Stimulated activated naive B cell treated with anti-CD40 and anti-IgM and Interleukin-4, amounts not matched to agents 10 μg/mL and 1 μg/mL and 100 μg/mL, for 72 hours (primary cell): ENCODE results near the gene PLXNA2.
A peak's percentile ranks its signal among the peaks of the same experiment; 100 is the strongest.

ENCODE experiments used
- ATAC-seq, 2 donors: fragments of 150-1000 bp; cut with Tn5 transposase; replicated peaks; 2 replicates each; pipeline ENCODE4 v1.10.0; 2021; ENCODE audit warnings: moderate library complexity in 1 of 2
- DNase-seq: peaks from one replicate; pipeline ENCODE4 v3.0.0; 2021
- H3K27ac Mint-ChIP-seq: one replicate; pipeline ENCODE4 v1.8.0; 2022; ENCODE audit warnings: mild to moderate bottlenecking, mixed read lengths
- H3K27me3 Mint-ChIP-seq, 2 donors: one replicate each; pipeline ENCODE4 v1.8.0; 2022; ENCODE audit warnings: mixed read lengths in 2 of 2
- H3K36me3 Mint-ChIP-seq, 2 donors: one replicate each; pipeline ENCODE4 v1.8.0; 2022; ENCODE audit warnings: mixed read lengths in 2 of 2, mild to moderate bottlenecking in 1 of 2
- H3K4me1 Mint-ChIP-seq, 2 donors: one replicate each; pipeline ENCODE4 v1.8.0; 2022; ENCODE audit warnings: mixed read lengths in 2 of 2, mild to moderate bottlenecking in 1 of 2
- H3K4me3 Mint-ChIP-seq, 2 donors: one replicate each; pipeline ENCODE4 v1.8.0; 2022; ENCODE audit warnings: mild to moderate bottlenecking in 2 of 2, mixed read lengths in 2 of 2, moderate library complexity in 1 of 2
- H3K9me3 Mint-ChIP-seq, 2 donors: one replicate each; pipeline ENCODE4 v1.8.0; 2022; ENCODE audit warnings: mixed read lengths in 2 of 2, mild to moderate bottlenecking in 1 of 2

PLXNA2 gene

DNA sequence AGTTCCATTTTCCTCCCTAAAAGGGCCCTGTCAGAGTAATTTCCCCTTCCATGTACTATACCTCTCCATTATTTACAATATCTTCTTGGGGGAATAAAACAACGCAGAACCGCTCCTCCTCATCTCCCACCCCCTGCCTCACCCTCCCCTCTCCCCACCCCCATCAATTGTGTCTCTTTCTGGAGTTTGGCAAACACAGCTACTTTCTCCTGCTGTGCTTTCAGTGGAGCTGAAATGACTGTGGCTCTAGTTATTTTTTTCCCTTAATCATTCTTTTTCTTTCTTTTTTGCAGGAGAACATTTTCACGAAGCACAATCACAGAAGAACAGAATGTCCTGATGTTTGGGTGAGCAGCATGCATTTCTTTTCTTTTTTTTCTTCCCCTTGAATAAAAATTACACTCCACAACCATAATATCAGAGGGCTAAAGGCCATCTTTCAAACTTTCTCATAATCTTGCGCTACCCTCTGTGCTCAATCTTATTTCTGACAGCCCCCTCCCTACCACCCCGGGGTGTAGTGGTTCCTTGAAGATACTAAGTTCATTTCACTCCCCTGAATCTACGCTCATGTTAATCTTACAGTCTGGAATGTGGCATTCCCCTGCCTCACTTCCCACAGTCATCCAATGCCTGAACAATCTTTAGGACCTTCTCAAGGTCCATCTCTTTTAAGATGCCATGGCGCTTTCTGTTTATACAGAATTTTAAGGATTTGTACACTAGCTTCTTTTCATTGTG is 8.8 kb upstream of the PLXNA2 start:
- Mint-ChIP-seq H3K4me1 (no peaks in the 10 kb centered on the region), H3K9me3 (no peaks in the 10 kb centered on the region), H3K27ac (no peak overlapping the region), H3K4me3 (no peak overlapping the region), H3K27me3 (peaks cover 47 to 53% of the 10 kb centered on the region in 2 donors), H3K36me3 (no peaks in the 10 kb centered on the region)
- ATAC-seq (no peak), DNase-seq (no peak)

DNA sequence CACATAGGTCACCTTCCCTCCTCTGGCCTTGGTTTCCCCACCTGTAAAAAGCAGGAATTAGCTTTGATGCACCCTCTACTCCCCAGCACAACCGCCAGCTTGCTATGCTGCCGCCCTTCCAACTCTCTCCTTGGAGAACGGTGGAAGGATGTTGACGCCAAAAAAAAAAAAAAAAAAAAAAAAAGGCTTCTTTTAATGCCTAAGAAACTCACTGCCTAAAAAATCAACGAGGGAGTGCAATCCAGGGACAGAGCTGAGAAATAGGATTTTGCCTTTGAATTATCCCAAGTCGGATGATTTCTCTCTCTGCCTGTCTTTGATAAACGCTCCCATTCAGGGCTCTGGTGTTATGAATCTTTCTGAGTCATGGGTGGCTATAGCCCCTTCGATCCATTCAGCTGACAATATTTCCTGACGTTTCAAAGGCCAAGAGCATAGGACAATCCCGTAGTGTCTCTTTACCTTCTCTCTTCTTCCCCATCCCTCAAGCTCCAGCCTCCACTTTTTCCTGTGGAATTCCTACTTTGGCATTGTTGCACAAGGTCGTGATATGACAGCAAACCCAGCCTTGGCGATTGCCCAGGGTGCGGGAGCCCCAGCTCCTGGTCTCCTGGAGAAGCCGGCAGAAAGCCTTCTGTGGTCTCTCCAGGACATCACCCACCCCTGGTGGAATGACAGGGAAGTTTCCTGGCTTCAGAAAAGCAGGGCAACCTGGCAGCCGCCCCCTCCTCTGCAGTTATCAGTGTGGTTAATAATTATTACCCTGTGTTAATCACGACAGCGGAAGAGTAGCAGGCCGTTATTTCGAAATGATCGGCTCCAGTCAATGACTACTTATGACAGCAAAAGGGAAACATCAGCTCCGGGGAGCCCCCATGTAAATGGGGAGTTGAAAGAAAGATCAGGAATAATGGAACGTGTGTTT is 8.0 kb upstream of the PLXNA2 start:
- Mint-ChIP-seq H3K27me3 (peaks cover 39 to 46% of the 10 kb centered on the region in 2 donors), H3K4me3 (no peak overlapping the region), H3K27ac (no peak overlapping the region), H3K36me3 (no peaks in the 10 kb centered on the region), H3K4me1 (no peaks in the 10 kb centered on the region), H3K9me3 (no peaks in the 10 kb centered on the region)
- ATAC-seq = no peak
- no peak for DNase-seq

DNA sequence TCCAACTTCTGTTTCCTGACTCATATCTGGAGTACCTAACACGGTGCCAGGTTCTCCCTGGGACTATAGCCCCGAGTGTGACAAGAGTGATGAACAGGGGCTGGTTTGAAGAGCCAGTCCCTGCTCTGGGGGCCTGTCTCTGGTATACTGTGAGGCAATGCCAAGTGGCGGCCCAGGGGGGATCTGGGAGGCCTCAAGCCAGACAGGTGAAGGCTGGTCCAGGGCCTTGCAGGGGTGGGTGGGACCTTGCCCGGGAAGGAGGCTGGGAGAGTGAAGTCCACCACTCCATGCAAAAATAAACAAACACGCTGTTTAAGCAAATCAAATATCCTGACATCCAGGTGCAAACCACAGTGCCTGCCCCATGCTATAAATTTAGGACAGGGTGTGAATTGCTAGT is 6.8 kb upstream of the PLXNA2 start:
- ATAC-seq (no peak), DNase-seq (no peak)
- Mint-ChIP-seq H3K9me3 (no peaks in the 10 kb centered on the region), H3K27ac (no peak overlapping the region), H3K4me1 (no peaks in the 10 kb centered on the region), H3K36me3 (no peaks in the 10 kb centered on the region), H3K4me3 (no peak overlapping the region), H3K27me3 (peaks cover 28 to 35% of the 10 kb centered on the region in 2 donors)

DNA sequence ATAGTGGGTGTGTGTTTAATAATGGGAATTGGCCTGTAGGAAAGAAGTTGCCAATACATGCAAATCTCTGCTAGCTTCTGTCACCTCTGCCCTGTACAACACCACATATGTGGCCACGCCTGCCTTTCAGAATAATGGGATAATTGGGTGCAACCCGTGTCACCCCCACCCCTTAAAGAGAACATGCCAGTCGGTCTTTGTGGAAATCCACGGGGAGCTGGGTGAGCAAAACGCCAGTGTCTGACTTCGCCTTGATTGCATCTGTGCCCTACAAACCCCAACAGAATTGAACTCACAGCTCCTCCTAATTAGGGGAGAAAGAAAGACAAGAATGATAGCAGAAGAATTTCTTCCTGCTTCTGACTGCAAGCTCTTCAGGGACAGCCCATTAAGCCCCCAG is 6.4 kb upstream of the PLXNA2 start:
- Mint-ChIP-seq H3K4me1 (no peaks in the 10 kb centered on the region), H3K27ac (no peak overlapping the region), H3K27me3 (peaks cover 28 to 31% of the 10 kb centered on the region in 2 donors), H3K36me3 (no peaks in the 10 kb centered on the region), H3K9me3 (no peaks in the 10 kb centered on the region), H3K4me3 (no peak overlapping the region)
- DNase-seq (no peak), ATAC-seq (no peak)

DNA sequence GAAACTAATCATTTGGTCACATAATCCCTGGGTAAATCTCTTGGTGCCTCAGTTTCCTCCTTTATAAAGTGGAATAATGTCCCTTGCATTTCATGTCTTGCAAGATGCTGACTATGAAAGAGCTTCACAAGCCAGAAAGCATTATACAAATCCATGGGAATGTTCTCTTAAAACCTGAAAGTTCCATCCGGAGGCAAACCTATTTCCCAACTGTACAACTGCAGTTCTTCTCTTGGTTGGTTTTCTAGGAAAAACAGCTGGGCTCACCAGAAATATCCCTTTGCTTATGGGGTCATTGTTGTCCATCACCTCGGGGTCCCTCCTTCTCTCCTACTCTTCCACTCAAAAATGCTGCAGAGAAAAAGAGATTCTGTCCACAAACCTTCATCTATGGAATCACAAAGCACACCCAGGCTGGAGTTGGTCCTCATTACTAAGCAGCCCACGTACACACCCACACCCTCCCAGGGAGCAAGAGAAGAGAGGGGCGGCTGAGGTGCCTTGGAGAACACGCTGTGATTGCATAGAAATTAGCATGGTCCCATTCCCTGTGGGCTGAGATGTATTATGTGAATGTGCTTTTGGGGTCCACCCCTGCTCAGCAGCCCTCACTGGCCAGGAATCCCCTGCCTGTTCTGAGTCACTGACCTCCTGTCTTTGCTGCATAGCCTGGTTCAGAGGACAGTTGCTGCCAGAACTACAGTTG is 5.0 kb upstream of the PLXNA2 start:
- no peaks in the 10 kb centered on the region for H3K36me3 Mint-ChIP-seq
- H3K4me1 Mint-ChIP-seq = peaks cover 5 to 15% of the 10 kb centered on the region in 2 donors
- peaks cover 23 to 24% of the 10 kb centered on the region in 2 donors for H3K27me3 Mint-ChIP-seq
- no peak overlapping the region for H3K4me3 Mint-ChIP-seq
- ATAC-seq = no peak
- DNase-seq = no peak
- H3K9me3 Mint-ChIP-seq = no peaks in the 10 kb centered on the region
- H3K27ac Mint-ChIP-seq = no peak overlapping the region

DNA sequence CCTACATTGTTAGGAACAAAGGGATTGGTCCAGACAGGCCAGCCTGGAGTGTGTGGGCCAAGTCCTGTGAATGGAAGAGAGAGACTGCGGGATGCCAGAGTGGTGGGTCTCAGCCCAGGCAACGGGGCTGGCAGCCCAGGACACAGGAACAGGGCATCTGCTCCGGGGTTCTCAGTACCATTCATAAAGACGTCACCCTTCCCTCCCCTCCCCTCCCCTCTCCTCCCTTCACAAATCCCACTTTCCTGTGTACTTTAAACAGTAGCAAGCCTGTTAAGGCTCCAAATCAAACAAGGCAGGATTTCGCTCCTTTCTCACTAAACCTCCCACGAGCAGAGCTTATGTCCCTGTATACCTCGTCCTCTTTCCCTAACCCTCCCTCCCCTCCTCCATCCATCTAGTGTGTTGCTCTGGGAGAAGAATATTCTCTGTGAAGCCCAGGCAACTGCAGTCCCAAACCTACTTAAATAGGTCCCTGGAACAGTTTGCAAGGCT is 4.2 kb upstream of the PLXNA2 start:
- H3K4me3 Mint-ChIP-seq = no peak overlapping the region
- no peak for ATAC-seq
- no peaks in the 10 kb centered on the region for H3K36me3 Mint-ChIP-seq
- H3K27ac Mint-ChIP-seq = no peak overlapping the region
- H3K4me1 Mint-ChIP-seq = peaks cover 5 to 19% of the 10 kb centered on the region in 2 donors
- DNase-seq = no peak
- no peaks in the 10 kb centered on the region for H3K9me3 Mint-ChIP-seq
- H3K27me3 Mint-ChIP-seq = peaks cover 19% of the 10 kb centered on the region in 2 donors

DNA sequence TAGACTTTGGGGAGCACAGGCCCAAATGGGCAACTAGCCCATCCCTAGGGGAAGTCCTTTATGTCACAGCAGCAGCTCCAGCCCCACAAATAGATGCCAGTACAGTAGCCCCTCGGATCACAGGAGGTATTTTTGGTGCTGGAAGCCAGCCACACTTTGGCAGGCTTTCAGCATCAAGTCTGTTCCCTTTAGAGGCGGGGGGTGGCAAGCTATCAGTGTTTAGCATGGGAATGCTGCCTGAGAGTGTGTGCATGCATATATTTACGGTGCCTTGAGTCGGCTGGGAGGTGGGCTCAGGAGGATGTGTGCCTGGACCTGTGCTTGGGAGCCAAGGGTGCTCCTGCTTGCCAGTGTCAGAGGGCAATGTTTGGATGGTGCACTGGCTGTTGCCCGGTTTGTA is 3.5 kb upstream of the PLXNA2 start:
- peaks cover 17 to 19% of the 10 kb centered on the region in 2 donors for H3K27me3 Mint-ChIP-seq
- no peaks in the 10 kb centered on the region for H3K36me3 Mint-ChIP-seq
- no peak overlapping the region for H3K27ac Mint-ChIP-seq
- ATAC-seq (no peak), DNase-seq (no peak)
- no peak overlapping the region for H3K4me3 Mint-ChIP-seq
- peaks cover 7 to 19% of the 10 kb centered on the region in 2 donors for H3K4me1 Mint-ChIP-seq
- no peaks in the 10 kb centered on the region for H3K9me3 Mint-ChIP-seq

DNA sequence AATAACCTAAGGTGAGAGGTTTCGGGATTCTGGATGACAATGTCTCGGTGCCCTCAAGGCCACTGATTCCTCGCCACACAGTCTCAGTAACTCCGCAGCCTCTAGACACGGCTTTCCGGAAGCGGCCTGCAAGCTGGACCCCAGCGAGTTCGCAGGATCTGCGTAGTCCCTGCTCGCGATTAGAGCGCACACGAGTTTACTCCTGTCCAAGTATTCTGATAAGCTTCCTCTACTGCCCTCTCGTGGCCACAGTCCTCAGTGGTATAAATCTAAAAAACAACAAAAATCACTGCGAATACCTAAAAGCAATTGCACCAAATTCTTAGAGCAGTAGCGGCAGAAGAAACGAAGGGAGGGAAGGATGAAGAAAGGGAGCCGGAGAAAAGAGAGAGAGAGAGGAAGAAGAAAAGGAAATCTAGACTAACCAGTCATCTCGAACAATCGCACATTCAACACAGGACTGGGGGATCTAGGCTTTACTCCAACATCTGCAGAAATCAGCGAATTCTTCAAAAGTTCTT is 1.1 kb upstream of the PLXNA2 start:
- H3K27me3 Mint-ChIP-seq = peaks cover 18 to 27% of the 10 kb centered on the region in 2 donors
- ATAC-seq = peak; percentile 79 to 81
- H3K36me3 Mint-ChIP-seq = no peaks in the 10 kb centered on the region
- H3K9me3 Mint-ChIP-seq = no peaks in the 10 kb centered on the region
- H3K4me1 Mint-ChIP-seq = peaks cover 7 to 19% of the 10 kb centered on the region in 2 donors
- H3K27ac Mint-ChIP-seq = no peak overlapping the region
- peak; percentile 65 for DNase-seq
- H3K4me3 Mint-ChIP-seq = peak overlapping the region; percentile 86 to 92

DNA sequence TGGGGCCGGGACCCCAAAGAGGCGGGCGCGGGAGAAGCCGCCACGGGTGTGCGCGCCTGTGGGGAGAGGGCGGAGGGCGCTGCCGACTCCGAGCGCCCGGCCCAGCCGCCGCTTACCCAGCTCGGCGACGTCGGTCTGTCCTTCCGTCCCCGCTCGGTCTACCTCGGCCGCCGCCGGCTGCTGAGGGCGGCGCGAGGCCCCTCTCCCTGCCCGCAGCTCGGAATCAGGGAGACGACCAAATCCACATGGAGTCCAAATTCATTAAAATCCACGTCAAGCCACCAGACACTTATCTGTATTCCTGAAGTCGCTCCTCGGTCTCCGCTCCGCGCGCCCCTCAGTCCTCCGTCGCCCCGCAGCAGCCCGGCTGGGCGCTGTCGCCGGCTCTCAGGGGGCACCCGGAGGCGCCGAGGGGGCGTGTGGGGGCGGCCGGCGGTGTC is 637 bp downstream of the PLXNA2 start:
- Mint-ChIP-seq H3K27me3 (peaks cover 15 to 25% of the 10 kb centered on the region in 2 donors), H3K4me3 (peak overlapping the region; percentile 86 to 92), H3K4me1 (peaks cover 7 to 25% of the 10 kb centered on the region in 2 donors), H3K9me3 (no peaks in the 10 kb centered on the region), H3K36me3 (no peaks in the 10 kb centered on the region), H3K27ac (no peak overlapping the region)
- DNase-seq (no peak), ATAC-seq (peak in 1 of 2 donors; percentile 13)

DNA sequence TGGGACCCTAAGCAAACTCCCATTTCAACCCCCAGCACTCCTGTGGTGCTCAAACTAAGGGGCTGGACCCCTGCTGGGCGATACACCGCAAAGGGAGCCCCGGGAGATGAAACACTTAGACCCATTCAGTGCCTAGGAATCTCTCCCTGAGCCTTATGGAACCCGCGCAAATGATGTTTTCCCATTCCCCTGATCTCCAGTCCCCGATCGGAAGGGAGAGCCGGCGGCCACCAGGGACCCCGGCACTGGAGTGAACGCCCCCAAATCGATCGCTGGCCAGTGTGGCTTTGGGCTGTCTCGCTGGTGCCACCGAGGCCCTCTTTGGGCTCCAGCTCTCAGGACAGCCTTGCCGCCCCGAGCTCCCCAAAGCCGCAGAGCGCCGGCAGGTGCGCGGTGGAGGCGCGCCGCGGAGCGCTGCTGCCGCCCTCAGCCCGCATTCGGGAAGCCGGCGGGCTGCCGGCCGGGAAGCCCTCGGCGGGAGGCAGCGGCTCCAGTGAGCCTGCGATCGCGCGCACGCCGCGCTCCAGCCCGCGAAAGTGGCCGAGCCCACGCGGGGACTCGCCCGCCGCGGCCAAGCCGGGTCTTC is 1.1 kb downstream of the PLXNA2 start:
- Mint-ChIP-seq H3K9me3 (no peaks in the 10 kb centered on the region), H3K27ac (no peak overlapping the region), H3K4me1 (peaks cover 7 to 25% of the 10 kb centered on the region in 2 donors), H3K36me3 (no peaks in the 10 kb centered on the region), H3K4me3 (peak overlapping the region; percentile 56 to 92), H3K27me3 (peaks cover 17 to 25% of the 10 kb centered on the region in 2 donors)
- ATAC-seq = peak in 1 of 2 donors; percentile 5
- DNase-seq = no peak

DNA sequence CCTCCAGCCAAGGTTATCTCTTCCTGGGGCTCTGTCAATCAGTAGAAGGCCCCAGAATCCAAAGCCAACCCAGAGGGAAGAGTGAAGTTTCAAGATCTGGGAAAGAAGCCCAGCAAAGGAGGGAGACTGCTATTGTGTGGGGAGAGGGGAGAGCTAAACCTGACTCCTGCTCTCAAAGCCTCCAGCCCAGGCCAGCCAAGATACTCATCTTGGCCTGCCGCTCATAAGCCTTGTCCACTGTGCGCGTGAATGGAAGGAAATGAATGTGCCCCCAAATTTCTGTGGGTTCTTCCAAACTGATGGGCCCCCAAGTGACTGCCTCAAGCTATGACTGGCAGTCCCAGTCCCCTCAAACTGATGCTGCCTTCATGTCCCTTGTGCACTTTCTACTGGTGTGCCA is 2.0 kb downstream of the PLXNA2 start:
- H3K27ac Mint-ChIP-seq = no peak overlapping the region
- H3K36me3 Mint-ChIP-seq = no peaks in the 10 kb centered on the region
- H3K27me3 Mint-ChIP-seq = peaks cover 22 to 25% of the 10 kb centered on the region in 2 donors
- DNase-seq (no peak), ATAC-seq (no peak)
- H3K4me1 Mint-ChIP-seq = peaks cover 7 to 25% of the 10 kb centered on the region in 2 donors
- no peak overlapping the region for H3K4me3 Mint-ChIP-seq
- H3K9me3 Mint-ChIP-seq = no peaks in the 10 kb centered on the region

DNA sequence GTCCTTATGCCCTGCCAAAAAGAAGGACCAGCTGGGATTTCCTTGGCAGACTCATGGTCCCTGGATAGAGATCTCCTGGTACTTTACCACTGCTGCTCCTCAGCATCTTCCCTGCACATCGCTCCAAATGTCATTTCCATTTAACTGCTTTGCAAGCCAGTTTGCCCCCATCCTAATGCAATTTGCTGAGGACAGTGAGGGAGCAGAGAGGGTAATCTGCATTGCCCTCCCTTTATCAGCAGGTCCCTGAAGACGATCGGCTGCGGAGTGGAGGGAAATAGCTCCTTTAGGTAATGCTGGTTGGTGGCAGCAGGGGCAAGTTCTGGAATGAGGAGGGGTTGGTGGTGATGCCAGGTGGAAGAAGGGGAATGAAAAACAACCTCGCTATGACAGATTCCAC is 2.7 kb downstream of the PLXNA2 start:
- Mint-ChIP-seq H3K27me3 (peaks cover 22 to 25% of the 10 kb centered on the region in 2 donors), H3K9me3 (no peaks in the 10 kb centered on the region), H3K36me3 (no peaks in the 10 kb centered on the region), H3K27ac (no peak overlapping the region), H3K4me3 (no peak overlapping the region), H3K4me1 (peaks cover 7 to 28% of the 10 kb centered on the region in 2 donors)
- no peak for ATAC-seq
- no peak for DNase-seq

DNA sequence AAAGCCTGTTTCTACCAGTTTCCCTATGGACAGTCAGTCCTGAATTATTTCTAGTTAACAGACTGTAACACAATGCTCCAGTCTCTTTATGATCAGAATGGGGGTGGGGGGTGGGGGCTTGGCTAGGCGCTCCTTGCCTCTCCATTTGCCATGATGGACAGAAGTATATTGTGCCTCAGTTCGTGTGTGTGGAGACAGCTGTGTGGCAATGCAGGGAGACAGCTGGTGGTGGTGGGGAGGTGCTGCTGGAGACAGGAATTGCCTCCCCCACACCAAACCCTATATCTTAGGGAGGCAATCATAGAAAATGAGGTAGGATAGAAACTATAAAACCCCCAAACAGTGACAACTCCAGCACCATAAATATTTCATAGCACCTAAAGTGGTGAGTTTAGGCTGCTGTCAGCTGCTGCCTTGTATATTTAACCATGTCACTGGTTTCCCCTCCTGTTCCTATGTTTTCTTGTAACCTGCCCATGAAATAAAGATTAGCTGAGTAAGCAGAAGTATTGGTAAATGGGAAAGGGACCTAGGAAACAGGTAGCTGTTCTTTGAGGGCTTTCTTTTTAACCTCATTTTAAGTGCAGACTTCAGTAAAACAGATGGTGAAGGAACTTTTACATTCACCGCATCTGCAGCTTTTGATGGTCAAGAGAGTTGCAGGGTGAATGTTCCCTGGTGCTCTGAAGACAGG is 3.4 kb downstream of the PLXNA2 start:
- no peaks in the 10 kb centered on the region for H3K9me3 Mint-ChIP-seq
- H3K27ac Mint-ChIP-seq = no peak overlapping the region
- ATAC-seq (no peak), DNase-seq (no peak)
- H3K4me1 Mint-ChIP-seq = peaks cover 9 to 35% of the 10 kb centered on the region in 2 donors
- peaks cover 25% of the 10 kb centered on the region in 2 donors for H3K27me3 Mint-ChIP-seq
- no peaks in the 10 kb centered on the region for H3K36me3 Mint-ChIP-seq
- no peak overlapping the region for H3K4me3 Mint-ChIP-seq
